ENCODE measurements around the gene MSH3. TPM values are rescaled to one million over a fixed set of nuclear protein-coding genes. Genes with fewer than 3 reads are reported as not detected.
"Not testable (repeated sequence)": the region's sequence is repeated elsewhere in the genome, so short reads cannot be mapped to it uniquely, and the experiment has no call there.

MSH3 gene
- total RNA-seq, 2 donors from 2014 or later = 12.3 to 13.0 TPM

- intact Hi-C loops (cut with DNase I) = no loop called here
Measured at GRCh38 chr5:80820685-80821084, 166.2 kb downstream of the MSH3 start.

GRCh38 chr5:80822640-80823039 lies 168.2 kb downstream of the MSH3 start:
- intact Hi-C loops (cut with DNase I) = no loop called here
- DNase-seq (ENCODE audit: low spot score) = no peak

More at GRCh38 chr5:80820685-80821084, 166.2 kb downstream of the MSH3 start:
- no peak for DNase-seq (ENCODE audit: low spot score)

GRCh38 chr5:80824159-80824558 lies 169.7 kb downstream of the MSH3 start:
- DNase-seq (ENCODE audit: low spot score); intact Hi-C loops (cut with DNase I): not testable (repeated sequence)

- intact Hi-C loops (cut with DNase I) = no loop called here
- DNase-seq (ENCODE audit: low spot score) = no peak
Measured at GRCh38 chr5:80825786-80826460, 171.5 kb downstream of the MSH3 start.

DNA sequence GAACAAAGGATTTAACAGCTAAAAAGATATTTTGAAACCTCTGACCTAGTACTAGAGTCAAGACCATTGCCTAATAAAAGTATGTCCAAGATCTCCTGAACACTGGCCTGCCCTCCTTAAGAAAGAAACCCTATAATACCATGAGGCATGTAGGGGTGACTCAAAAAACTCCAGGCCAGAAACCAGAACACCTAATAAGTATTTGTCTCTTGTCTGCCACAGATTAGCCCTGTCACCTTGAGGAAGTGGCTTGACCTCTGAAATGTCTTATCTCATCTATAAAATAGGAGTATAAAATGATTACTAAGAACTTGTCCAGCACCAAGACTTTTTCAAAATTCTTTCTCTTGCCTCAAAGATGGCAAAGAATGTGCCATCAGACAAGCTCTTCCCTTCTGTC lies 180.3 kb downstream of the MSH3 start:
- intact Hi-C loops (cut with DNase I) = no loop called here

DNA sequence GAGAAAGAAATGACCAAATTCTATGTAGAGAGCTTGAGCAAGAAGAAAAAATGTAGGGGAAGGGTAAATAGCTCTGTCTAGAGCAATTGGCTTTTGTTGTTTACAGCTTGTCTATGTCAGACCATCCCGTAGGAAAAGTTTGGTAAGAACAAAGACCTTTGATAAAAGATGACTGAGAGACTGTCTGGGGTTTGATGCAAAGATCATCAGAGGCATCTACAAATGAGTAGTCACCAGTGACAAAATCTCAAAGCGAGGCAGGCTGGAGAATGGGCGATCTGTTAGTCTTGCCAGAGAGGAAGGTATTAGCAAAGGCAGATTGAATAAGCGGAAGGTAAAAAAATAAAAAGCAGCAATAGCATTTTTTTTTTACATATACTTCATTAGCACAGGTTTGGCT lies 180.7 kb downstream of the MSH3 start:
- intact Hi-C loops (cut with DNase I) = no loop called here
- no peak for DNase-seq (ENCODE audit: low spot score)

More for the DNA sequence above, 180.3 kb downstream of the MSH3 start:
- DNase-seq (ENCODE audit: low spot score) = no peak

GRCh38 chr5:80837679-80838078 lies 183.2 kb downstream of the MSH3 start:
- no peak for DNase-seq (ENCODE audit: low spot score)
- intact Hi-C loops (cut with DNase I) = no loop called here

GRCh38 chr5:80841026-80841797 lies 186.8 kb downstream of the MSH3 start:
- intact Hi-C loops (cut with DNase I); DNase-seq (ENCODE audit: low spot score): not testable (repeated sequence)

GRCh38 chr5:80846422-80846821 lies 192.0 kb downstream of the MSH3 start:
- DNase-seq (ENCODE audit: low spot score); intact Hi-C loops (cut with DNase I): not testable (repeated sequence)

DNA sequence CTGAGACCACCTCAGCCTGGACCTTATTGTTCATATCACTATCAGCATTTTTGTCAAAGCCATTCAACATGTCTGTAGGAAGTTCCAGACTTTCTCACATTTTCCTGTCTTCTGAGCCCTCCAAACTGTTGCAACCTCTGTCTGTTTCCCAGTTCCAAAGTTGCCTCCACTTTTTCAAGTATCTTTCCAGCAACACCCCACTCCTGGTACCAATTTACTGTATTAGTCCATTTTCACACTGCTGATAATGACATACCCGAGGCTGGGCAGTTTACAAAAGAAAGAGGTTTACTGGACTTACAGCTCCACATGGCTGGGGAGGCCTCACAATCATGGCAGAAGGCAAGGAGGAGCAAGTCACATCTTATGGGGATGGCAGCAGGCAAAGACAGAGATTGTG lies 195.7 kb downstream of the MSH3 start:
- DNase-seq (ENCODE audit: low spot score); intact Hi-C loops (cut with DNase I): not testable (repeated sequence)

DNA sequence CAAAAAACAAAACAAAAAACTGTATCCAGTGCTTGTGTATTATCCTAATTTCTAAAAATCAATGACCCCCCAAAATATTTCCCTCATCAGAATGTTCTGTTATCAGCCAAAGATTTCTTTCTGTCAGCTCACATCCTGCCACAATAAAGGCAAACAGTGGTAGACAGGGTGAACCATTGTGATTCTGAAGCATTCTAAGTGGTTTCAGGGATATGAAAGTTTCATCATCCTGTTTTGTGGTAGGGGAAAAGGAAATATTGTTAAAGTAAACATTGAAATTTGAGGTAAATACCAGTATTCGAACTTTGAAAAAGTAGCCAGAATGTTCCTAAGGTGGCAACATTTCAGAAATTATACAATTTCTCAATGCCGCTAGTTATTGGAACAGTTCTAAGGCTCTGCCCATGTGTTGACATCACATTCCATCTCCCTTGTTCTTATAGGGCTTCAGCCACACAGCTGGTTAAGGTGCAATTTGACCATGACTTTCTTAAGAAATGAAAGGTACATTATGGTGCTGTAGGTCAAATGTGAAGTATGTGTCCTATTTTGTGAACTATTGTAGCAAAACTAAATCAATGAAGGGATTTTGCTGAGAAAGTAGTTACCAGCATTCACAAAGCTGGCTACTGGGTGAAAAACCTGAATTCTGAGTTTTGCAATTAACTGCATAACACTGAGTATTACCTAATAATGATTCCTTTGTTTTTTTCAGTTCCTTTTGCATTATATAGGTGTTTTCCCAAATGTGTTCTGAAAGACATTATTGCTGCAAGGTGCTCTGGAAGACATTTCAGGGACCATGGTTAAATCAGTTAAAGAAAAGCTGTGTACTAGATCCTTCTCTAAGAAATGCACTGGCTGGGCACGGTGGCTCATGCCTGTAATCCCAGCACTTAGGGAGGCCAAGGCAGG lies 198.1 kb downstream of the MSH3 start:
- intact Hi-C loops (cut with DNase I) = no loop called here
- no peak for DNase-seq (ENCODE audit: low spot score)

DNA sequence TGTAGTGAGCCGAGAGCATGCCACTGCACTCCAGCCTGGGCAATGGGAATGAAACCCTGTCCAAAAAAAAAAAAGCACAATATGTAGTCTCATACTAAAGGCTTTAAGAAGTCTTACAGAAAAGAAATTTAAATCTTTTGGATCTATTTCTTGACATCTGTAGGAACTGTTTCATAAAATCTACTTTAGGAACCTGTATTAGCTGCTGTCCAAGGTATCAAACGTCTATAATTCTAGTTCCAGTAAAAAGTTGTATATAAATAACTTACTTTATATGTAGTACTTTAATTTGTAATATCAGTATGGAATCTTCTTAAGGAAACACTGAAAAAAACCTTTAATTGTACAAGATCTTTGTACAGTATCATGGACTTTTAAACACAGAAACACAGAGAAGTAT lies 199.0 kb downstream of the MSH3 start:
- intact Hi-C loops (cut with DNase I) = no loop called here
- DNase-seq (ENCODE audit: low spot score) = no peak

- no peak for DNase-seq (ENCODE audit: low spot score)
- intact Hi-C loops (cut with DNase I) = no loop called here
Measured at GRCh38 chr5:80854583-80854982, 200.1 kb downstream of the MSH3 start.

DNA sequence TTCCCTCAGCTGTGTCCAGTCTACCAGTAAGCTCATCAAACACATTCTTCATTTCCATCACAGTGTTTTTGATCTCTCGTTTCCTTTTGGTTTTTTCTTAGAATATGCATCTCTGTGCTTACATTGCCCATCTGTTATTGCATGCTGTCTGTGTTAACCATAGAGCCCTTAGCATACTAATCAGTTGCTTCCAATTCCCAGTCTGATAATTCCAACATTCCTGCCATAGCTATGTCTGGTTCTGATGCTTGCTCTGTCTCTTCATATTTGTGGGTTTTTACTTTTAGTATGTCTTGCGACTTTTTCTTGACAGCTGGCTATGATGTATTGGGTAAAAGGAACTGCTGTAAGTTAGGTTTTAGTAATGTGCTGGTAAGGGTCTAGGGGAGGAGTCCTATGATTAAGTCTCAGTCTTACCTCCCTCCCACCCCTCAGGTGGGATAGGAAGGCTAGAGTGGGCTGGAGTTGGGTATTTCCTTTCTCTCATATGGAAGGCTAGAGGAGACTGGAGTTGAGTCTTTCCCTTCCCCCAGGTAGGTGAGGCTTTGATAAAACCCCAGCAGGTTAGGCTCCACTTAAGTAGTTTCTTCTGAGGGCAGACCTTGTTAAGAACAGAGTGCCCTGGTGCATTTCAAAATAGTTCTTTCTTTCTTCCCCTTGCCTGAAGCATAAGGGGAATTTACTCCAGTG lies 206.6 kb downstream of the MSH3 start:
- DNase-seq (ENCODE audit: low spot score) = no peak
- intact Hi-C loops (cut with DNase I) = no loop called here

GRCh38 chr5:80863708-80864107 lies 209.3 kb downstream of the MSH3 start:
- intact Hi-C loops (cut with DNase I) = no loop called here
- DNase-seq (ENCODE audit: low spot score) = no peak

DNA sequence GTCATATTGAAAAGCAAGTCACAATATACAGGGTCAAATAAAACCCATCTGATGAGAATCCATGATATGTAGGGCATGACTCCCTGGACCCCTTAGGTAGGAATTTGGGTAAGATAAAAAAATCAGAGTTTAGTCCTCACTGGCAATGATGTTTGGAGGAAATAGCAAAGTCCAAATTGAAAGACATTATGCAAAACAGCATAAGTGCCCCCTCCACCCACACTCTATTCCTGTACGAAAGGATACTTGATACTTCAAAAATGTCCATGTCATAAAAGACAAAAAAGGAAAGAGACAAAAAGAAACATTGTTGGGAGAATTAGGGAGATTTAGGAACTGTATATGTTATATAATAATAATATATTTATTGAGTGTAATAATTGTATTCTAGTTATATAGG lies 209.7 kb downstream of the MSH3 start:
- intact Hi-C loops (cut with DNase I) = no loop called here

GRCh38 chr5:80864706-80865435 lies 210.4 kb downstream of the MSH3 start:
- no peak for DNase-seq (ENCODE audit: low spot score)
- intact Hi-C loops (cut with DNase I) = no loop called here

More for the DNA sequence above, 209.7 kb downstream of the MSH3 start:
- no peak for DNase-seq (ENCODE audit: low spot score)

DNA sequence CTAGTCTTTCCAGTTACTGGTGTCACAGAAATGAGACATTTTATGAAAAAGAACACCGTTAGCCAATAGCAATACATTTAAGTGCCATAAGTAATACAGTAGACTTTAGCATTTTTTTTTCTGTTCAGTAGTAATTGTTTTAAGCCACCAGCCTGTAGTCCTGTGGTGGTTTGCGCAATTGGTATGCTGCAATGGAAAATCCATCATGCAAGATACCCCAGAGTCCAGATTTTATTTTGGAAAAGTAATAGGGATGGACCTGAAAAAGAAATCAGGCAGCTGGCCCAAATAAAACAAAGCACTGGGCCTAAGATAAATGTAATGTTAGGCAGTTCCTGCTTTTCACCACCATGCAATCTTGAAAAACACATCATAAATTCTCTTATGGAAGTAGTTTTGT lies 211.1 kb downstream of the MSH3 start:
- intact Hi-C loops (cut with DNase I) = no loop called here
- no peak for DNase-seq (ENCODE audit: low spot score)

GRCh38 chr5:80866371-80866770 lies 211.9 kb downstream of the MSH3 start:
- no peak for DNase-seq (ENCODE audit: low spot score)

More at GRCh38 chr5:80866371-80866770, 211.9 kb downstream of the MSH3 start:
- intact Hi-C loops (cut with DNase I) = no loop called here

Data from posterior vena cava (tissue), 2 donors.